Measurements from ENCODE around the gene ZFP37. TPM values are rescaled to one million over a fixed set of nuclear protein-coding genes. Genes with fewer than 3 reads are reported as not detected.
A peak's percentile ranks its signal among the peaks of the same experiment; 100 is the strongest.
"Not testable (repeated sequence)": the region's sequence is repeated elsewhere in the genome, so short reads cannot be mapped to it uniquely, and the experiment has no call there.

Gene ZFP37
- polyA plus RNA-seq, 1 of the 3 experiments (the other 2 are of a cell fraction): 0.58 TPM

GRCh38 chr9:113062932-113063310 is 6.4 kb upstream of the ZFP37 start:
- DNase-seq; H3K79me2 ChIP-seq (ENCODE audit: insufficient read depth); H3K27ac ChIP-seq (ENCODE audit: low read depth in 2 of 2, low read length in 1 of 2); H3K9me2 ChIP-seq; H3K27me3 ChIP-seq (ENCODE audit: insufficient read depth); H3K36me3 ChIP-seq (replicated peaks in 1 of 2; ENCODE audit: control insufficient read depth in 1 of 2, insufficient read depth in 2 of 2, low read length in 1 of 2); H3F3A ChIP-seq (replicated peaks; ENCODE audit: insufficient read depth); H3K4me1 ChIP-seq (ENCODE audit: control insufficient read depth in 1 of 2, insufficient read depth in 2 of 2, low read depth in 1 of 2, low read length in 1 of 2); H3K4me3 ChIP-seq (ENCODE audit: low read depth in 2 of 2, low read length in 1 of 2); H4K20me1 ChIP-seq (ENCODE audit: insufficient read depth); H3K4me2 ChIP-seq; CTCF ChIA-PET; H3K9me3 ChIP-seq; H3K9ac ChIP-seq; POLR2A ChIA-PET; H2AFZ ChIP-seq (ENCODE audit: low read depth): not testable (repeated sequence)
- WGBS (ENCODE audit: low lambda C conversion rate): 48% methylated on average over 16 of the region's 20 CpGs

- POLR2A ChIA-PET: not testable (repeated sequence)
- DNase-seq: peak; percentile 12
Measured at GRCh38 chr9:113062256-113062931, 5.9 kb upstream of the ZFP37 start.

DNA sequence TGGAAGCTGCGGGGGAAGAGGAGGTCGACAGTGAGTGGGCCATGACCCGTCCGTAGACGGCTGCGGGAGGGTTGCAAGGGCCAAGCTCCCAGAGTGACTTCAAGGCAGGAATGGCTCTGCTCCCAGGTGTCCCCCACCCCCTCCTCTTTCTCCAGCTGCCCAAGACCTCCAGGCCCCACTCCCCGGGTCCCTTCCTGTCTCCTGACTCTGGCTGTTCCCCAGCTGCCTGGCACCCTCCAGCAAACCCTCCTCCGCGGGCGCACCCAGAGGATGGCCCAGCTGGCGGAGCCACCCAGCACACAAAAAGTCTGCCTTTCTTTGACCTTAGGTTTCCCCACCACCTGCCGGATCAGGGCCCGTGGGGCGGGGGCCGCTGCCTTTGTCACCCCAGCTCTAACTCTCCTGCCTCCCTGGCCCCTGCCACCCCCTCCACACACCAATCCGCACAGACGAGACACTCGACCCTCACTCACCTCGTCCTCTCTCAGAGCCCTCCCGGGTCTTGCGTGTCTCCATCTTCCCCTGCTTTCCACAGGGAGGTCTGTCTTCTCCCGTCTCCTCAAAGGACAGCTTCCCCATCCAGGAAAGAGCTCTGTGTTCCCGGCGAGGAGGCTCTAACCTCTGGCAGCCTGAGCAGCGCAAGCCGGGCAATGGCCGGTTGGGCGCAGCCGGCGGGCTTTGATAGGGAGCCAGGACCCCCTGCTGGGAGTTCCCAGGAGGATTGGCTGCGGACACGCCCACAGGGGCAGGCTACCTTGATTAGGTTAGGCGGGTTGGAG is 4.7 kb upstream of the ZFP37 start:
- DNase-seq: not testable (repeated sequence)
- 13% methylated on average over 18 of the region's 33 CpGs for WGBS (ENCODE audit: low lambda C conversion rate)

More at GRCh38 chr9:113062256-113062931, 5.9 kb upstream of the ZFP37 start:
- 20% methylated on average over 32 of the region's 44 CpGs for WGBS (ENCODE audit: low lambda C conversion rate)
- H3K4me3 ChIP-seq (ENCODE audit: low read depth in 2 of 2, low read length in 1 of 2); H3K27ac ChIP-seq (ENCODE audit: low read depth in 2 of 2, low read length in 1 of 2); H2AFZ ChIP-seq (ENCODE audit: low read depth); H3K4me1 ChIP-seq (ENCODE audit: control insufficient read depth in 1 of 2, insufficient read depth in 2 of 2, low read depth in 1 of 2, low read length in 1 of 2); H3K36me3 ChIP-seq (replicated peaks in 1 of 2; ENCODE audit: control insufficient read depth in 1 of 2, insufficient read depth in 2 of 2, low read length in 1 of 2); H3K27me3 ChIP-seq (ENCODE audit: insufficient read depth); CTCF ChIA-PET; H3K9ac ChIP-seq; H3K79me2 ChIP-seq (ENCODE audit: insufficient read depth); H3F3A ChIP-seq (replicated peaks; ENCODE audit: insufficient read depth); H3K9me3 ChIP-seq; H3K9me2 ChIP-seq; H4K20me1 ChIP-seq (ENCODE audit: insufficient read depth); H3K4me2 ChIP-seq: not testable (repeated sequence)

GRCh38 chr9:113059581-113060284 is 3.2 kb upstream of the ZFP37 start:
- H3K9me3 ChIP-seq; H2AFZ ChIP-seq (ENCODE audit: low read depth); H3F3A ChIP-seq (replicated peaks; ENCODE audit: insufficient read depth); CTCF ChIA-PET; H3K27me3 ChIP-seq (ENCODE audit: insufficient read depth); H3K79me2 ChIP-seq (ENCODE audit: insufficient read depth); H4K20me1 ChIP-seq (ENCODE audit: insufficient read depth); H3K9ac ChIP-seq; H3K9me2 ChIP-seq; POLR2A ChIA-PET; H3K27ac ChIP-seq (ENCODE audit: low read depth in 2 of 2, low read length in 1 of 2); H3K36me3 ChIP-seq (replicated peaks in 1 of 2; ENCODE audit: control insufficient read depth in 1 of 2, insufficient read depth in 2 of 2, low read length in 1 of 2); H3K4me2 ChIP-seq; H3K4me1 ChIP-seq (ENCODE audit: control insufficient read depth in 1 of 2, insufficient read depth in 2 of 2, low read depth in 1 of 2, low read length in 1 of 2): not testable (repeated sequence)
- peak overlapping the region in 1 of 2 experiments; percentile 7; a peak in 1 of 4 replicates for H3K4me3 ChIP-seq (ENCODE audit: low read depth in 2 of 2, low read length in 1 of 2)
- WGBS (ENCODE audit: low lambda C conversion rate): 19% methylated on average over 30 of the region's 61 CpGs
- peak; percentile 53 for TF ChIP-seq GABPA (IDR thresholded peaks at IDR 0.05; ENCODE audit: low read depth)
- peak; percentile 60 for DNase-seq

More for the DNA sequence above, 4.7 kb upstream of the ZFP37 start:
- H3K9ac ChIP-seq; H3K4me2 ChIP-seq; H3K27ac ChIP-seq (ENCODE audit: low read depth in 2 of 2, low read length in 1 of 2); CTCF ChIA-PET; H4K20me1 ChIP-seq (ENCODE audit: insufficient read depth); H3K9me2 ChIP-seq; H3K27me3 ChIP-seq (ENCODE audit: insufficient read depth); H3K9me3 ChIP-seq; H2AFZ ChIP-seq (ENCODE audit: low read depth); POLR2A ChIA-PET; H3K4me1 ChIP-seq (ENCODE audit: control insufficient read depth in 1 of 2, insufficient read depth in 2 of 2, low read depth in 1 of 2, low read length in 1 of 2); H3K79me2 ChIP-seq (ENCODE audit: insufficient read depth); H3F3A ChIP-seq (replicated peaks; ENCODE audit: insufficient read depth); H3K36me3 ChIP-seq (replicated peaks in 1 of 2; ENCODE audit: control insufficient read depth in 1 of 2, insufficient read depth in 2 of 2, low read length in 1 of 2); H3K4me3 ChIP-seq (ENCODE audit: low read depth in 2 of 2, low read length in 1 of 2): not testable (repeated sequence)

Data from SK-N-SH (cell line).